ENCODE results near the gene TTC23L.

DNA sequence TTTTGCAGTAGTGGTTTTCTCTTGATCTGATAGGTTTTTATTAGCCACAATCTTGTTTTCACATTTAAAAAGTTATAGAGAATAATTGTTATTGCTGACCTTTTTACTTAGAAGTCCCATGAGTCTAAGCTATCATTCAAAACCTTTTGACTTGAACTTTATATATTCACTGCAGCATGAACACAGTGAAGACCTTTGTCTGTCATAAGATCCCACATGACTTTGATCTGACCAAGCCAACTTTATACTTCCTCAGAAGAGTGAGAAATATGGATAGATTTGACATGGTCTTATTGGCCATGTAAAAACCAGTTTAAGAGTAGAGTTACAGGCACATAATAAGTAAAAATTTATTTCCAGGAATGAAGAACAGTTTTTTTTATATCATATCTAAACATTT, 42.3 kb downstream of the TTC23L start:
- TF ChIP-seq, protein P1, sequence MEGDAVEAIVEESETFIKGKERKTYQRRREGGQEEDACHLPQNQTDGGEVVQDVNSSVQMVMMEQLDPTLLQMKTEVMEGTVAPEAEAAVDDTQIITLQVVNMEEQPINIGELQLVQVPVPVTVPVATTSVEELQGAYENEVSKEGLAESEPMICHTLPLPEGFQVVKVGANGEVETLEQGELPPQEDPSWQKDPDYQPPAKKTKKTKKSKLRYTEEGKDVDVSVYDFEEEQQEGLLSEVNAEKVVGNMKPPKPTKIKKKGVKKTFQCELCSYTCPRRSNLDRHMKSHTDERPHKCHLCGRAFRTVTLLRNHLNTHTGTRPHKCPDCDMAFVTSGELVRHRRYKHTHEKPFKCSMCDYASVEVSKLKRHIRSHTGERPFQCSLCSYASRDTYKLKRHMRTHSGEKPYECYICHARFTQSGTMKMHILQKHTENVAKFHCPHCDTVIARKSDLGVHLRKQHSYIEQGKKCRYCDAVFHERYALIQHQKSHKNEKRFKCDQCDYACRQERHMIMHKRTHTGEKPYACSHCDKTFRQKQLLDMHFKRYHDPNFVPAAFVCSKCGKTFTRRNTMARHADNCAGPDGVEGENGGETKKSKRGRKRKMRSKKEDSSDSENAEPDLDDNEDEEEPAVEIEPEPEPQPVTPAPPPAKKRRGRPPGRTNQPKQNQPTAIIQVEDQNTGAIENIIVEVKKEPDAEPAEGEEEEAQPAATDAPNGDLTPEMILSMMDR (IDR thresholded peaks at IDR 0.05), result no peak
- TF ChIP-seq POLR2A (IDR thresholded peaks at IDR 0.05), result no peak
- TF ChIP-seq POLR2AphosphoS5 (IDR thresholded peaks at IDR 0.05), result no peak
